SK-N-SH (cell line): ENCODE measurements around the gene PRPF6. TPM values are rescaled to one million over a fixed set of nuclear protein-coding genes. Genes with fewer than 3 reads are reported as not detected.

Experiments used
- CTCF ChIA-PET: fragments of 300-600, 350-600 bp; formaldehyde crosslinking; extraction: SDS; loops from one replicate; lab custom pipeline; 2021; lab: Yijun Ruan, JAX
- POLR2A ChIA-PET: fragments of 350-600 bp; sonication (Branson Sonifier 250); formaldehyde crosslinking; extraction: SDS; loops from one replicate; lab custom pipeline; 2020; ENCODE audit warnings: antibody characterized with exemption, inconsistent platforms; lab: Yijun Ruan, JAX
- DNase-seq: peaks from one replicate; pipeline ENCODE4 v3.0.0; 2012
- H2AFZ ChIP-seq: fragments of 200-600 bp; sonication (generic); 2 replicates; pipeline ENCODE4 v1.8.1; 2016; ENCODE audit warnings: antibody characterized with exemption, mild to moderate bottlenecking, low read depth
- H3F3A ChIP-seq: fragments of 200-600 bp; sonication (generic); replicated peaks from 2 replicates; pipeline ENCODE3; 2016; ENCODE audit warnings: antibody characterized with exemption, mild to moderate bottlenecking; ENCODE audit not compliant: insufficient read depth
- H3K27ac ChIP-seq, 2 experiments: fragments of 200-500 bp in 1 of 2; fragments of 200-600 bp in 1 of 2; sonication (Bioruptor generic) in 1 of 2; sonication (generic), shearing (Covaris generic) in 1 of 2; 2 replicates each; pipeline versions ENCODE4 v1.5.1 to v1.6.1; 2014 to 2016; ENCODE audit warnings: low read depth in 2 of 2, inconsistent platforms in 1 of 2, low read length in 1 of 2, mild to moderate bottlenecking in 1 of 2, mixed read lengths in 1 of 2
- H3K27me3 ChIP-seq: fragments of 200-600 bp; sonication (generic), shearing (Covaris generic); 2 replicates; pipeline ENCODE4 v1.6.1; 2016; ENCODE audit warnings: mixed run types; ENCODE audit not compliant: insufficient read depth
- H3K36me3 ChIP-seq, 2 experiments: fragments of 200-500 bp in 1 of 2; fragments of 200-600 bp in 1 of 2; sonication (Bioruptor generic) in 1 of 2; sonication (generic) in 1 of 2; replicated peaks in 1 of 2; 2 replicates each; pipeline versions ENCODE3 to v1.5.1; 2014 to 2016; ENCODE audit warnings: low read length in 1 of 2, mild to moderate bottlenecking in 1 of 2; ENCODE audit not compliant: insufficient read depth in 2 of 2, control insufficient read depth in 1 of 2
- H3K4me1 ChIP-seq, 2 experiments: fragments of 200-500 bp in 1 of 2; fragments of 200-600 bp in 1 of 2; sonication (Bioruptor generic) in 1 of 2; sonication (generic), shearing (Covaris generic) in 1 of 2; 2 replicates each; pipeline versions ENCODE4 v1.5.1 to v1.6.1; 2014 to 2016; ENCODE audit warnings: low read depth in 1 of 2, low read length in 1 of 2, mixed run types in 1 of 2; ENCODE audit not compliant: insufficient read depth in 2 of 2, control insufficient read depth in 1 of 2
- H3K4me2 ChIP-seq: fragments of 200-600 bp; sonication (generic), shearing (Covaris generic); 2 replicates; pipeline ENCODE4 v1.6.1; 2017; ENCODE audit warnings: mixed run types
- H3K4me3 ChIP-seq, 2 experiments: fragments of 200-500 bp in 1 of 2; fragments of 200-600 bp in 1 of 2; sonication (Bioruptor generic) in 1 of 2; sonication (generic), shearing (Covaris generic) in 1 of 2; 2 replicates each; pipeline versions ENCODE4 v1.5.1 to v1.8.1; 2014 to 2016; ENCODE audit warnings: low read depth in 2 of 2, inconsistent platforms in 1 of 2, low read length in 1 of 2, mild to moderate bottlenecking in 1 of 2, mixed read lengths in 1 of 2, moderate library complexity in 1 of 2
- H3K79me2 ChIP-seq: fragments of 200-600 bp; sonication (generic); 2 replicates; pipeline ENCODE4 v1.8.1; 2017; ENCODE audit warnings: mild to moderate bottlenecking; ENCODE audit not compliant: insufficient read depth
- H3K9ac ChIP-seq: fragments of 200-600 bp; sonication (generic); 2 replicates; pipeline ENCODE4 v1.6.1; 2017; ENCODE audit warnings: mixed run types
- H3K9me2 ChIP-seq: fragments of 200-600 bp; sonication (generic); 2 replicates; pipeline ENCODE4 v1.6.1; 2017; ENCODE audit warnings: mixed run types
- H3K9me3 ChIP-seq: fragments of 200-600 bp; sonication (generic); 2 replicates; pipeline ENCODE4 v1.6.1; 2017; ENCODE audit warnings: mixed run types, mild to moderate bottlenecking, moderate library complexity
- H4K20me1 ChIP-seq: fragments of 200-600 bp; sonication (generic); 2 replicates; pipeline ENCODE4 v1.6.1; 2017; ENCODE audit warnings: mild to moderate bottlenecking, mixed run types; ENCODE audit not compliant: insufficient read depth
- CHD2 ChIP-seq: fragments of 150-350 bp; IDR thresholded peaks from 2 replicates; pipeline ENCODE4 v1.6.1; 2018; ENCODE audit warnings: low read length; ENCODE audit not compliant: partially characterized antibody
- EP300 ChIP-seq, 2 experiments: IDR thresholded peaks; 2 replicates each; pipeline versions ENCODE4 v1.4.0 to v1.6.1; 2012; ENCODE audit warnings: borderline replicate concordance in 1 of 2, low read depth in 1 of 2, low read length in 1 of 2
- EZH2phosphoT487 ChIP-seq: fragments of 200-600 bp; sonication (generic); IDR thresholded peaks from 2 replicates; pipeline ENCODE4 v1.6.1; 2017; ENCODE audit warnings: low read depth, mixed run types, mild to moderate bottlenecking, antibody characterized with exemption, moderate library complexity, borderline replicate concordance
- FOSL2 ChIP-seq: IDR thresholded peaks from 2 replicates; pipeline ENCODE4 v1.4.0; 2012; ENCODE audit warnings: low read depth, mild to moderate bottlenecking, moderate library complexity, borderline replicate concordance
- FOXM1 ChIP-seq: IDR thresholded peaks from 2 replicates; pipeline ENCODE4 v1.4.0; 2012; ENCODE audit warnings: low read depth, mild to moderate bottlenecking
- IRF3 ChIP-seq: fragments of 150-350 bp; IDR thresholded peaks from 2 replicates; pipeline ENCODE4 v1.6.1; 2016; ENCODE audit warnings: mild to moderate bottlenecking, low read depth, low read length
- MAX ChIP-seq: IDR thresholded peaks from 2 replicates; pipeline ENCODE4 v1.4.0; 2012; ENCODE audit warnings: low read depth
- MEF2A ChIP-seq: IDR thresholded peaks from 2 replicates; pipeline ENCODE4 v1.4.0; 2012; ENCODE audit warnings: low read depth, borderline replicate concordance
- MXI1 ChIP-seq: IDR thresholded peaks from 2 replicates; pipeline ENCODE4 v1.6.1; 2012; ENCODE audit warnings: mild to moderate bottlenecking, low read depth, low read length, improper control_type of control experiment
- NFIC ChIP-seq: IDR thresholded peaks from 2 replicates; pipeline ENCODE4 v1.4.0; 2012; ENCODE audit warnings: borderline replicate concordance
- PBX3 ChIP-seq: IDR thresholded peaks from 2 replicates; pipeline ENCODE4; 2012
- POLR2AphosphoS5 ChIP-seq: IDR thresholded peaks from 2 replicates; pipeline ENCODE4 v1.6.1; 2012; ENCODE audit warnings: low read depth, low read length
- RAD21 ChIP-seq: IDR thresholded peaks from 2 replicates; pipeline ENCODE4 v1.6.1; 2012; ENCODE audit warnings: mild to moderate bottlenecking, low read length
- RCOR1 ChIP-seq: fragments of 150-350 bp; IDR thresholded peaks from 2 replicates; pipeline ENCODE4 v1.6.1; 2017; ENCODE audit warnings: antibody characterized with exemption, low read length
- REST ChIP-seq: IDR thresholded peaks from 2 replicates; pipeline ENCODE4 v1.6.1; 2012; ENCODE audit warnings: mild to moderate bottlenecking, low read depth, low read length, moderate library complexity
- RFX5 ChIP-seq: IDR thresholded peaks from 2 replicates; pipeline ENCODE4 v1.6.1; 2012; ENCODE audit warnings: mild to moderate bottlenecking, improper control_type of control experiment, low read length
- RXRA ChIP-seq: IDR thresholded peaks from 2 replicates; pipeline ENCODE4 v1.4.0; 2012; ENCODE audit warnings: low read depth, mild to moderate bottlenecking, borderline replicate concordance
- SMC3 ChIP-seq: IDR thresholded peaks from 2 replicates; pipeline ENCODE4 v1.6.1; 2012; ENCODE audit warnings: low read depth, low read length, improper control_type of control experiment
- TAF1 ChIP-seq: IDR thresholded peaks from 2 replicates; pipeline ENCODE4 v1.6.1; 2012; ENCODE audit warnings: low read depth, mild to moderate bottlenecking, low read length, moderate library complexity, borderline replicate concordance
- TCF12 ChIP-seq: IDR thresholded peaks from 2 replicates; pipeline ENCODE4 v1.4.0; 2012
- TEAD4 ChIP-seq: IDR thresholded peaks from 2 replicates; pipeline ENCODE4 v1.4.0; 2012; ENCODE audit warnings: mild to moderate bottlenecking, borderline replicate concordance; ENCODE audit not compliant: insufficient read depth
- USF2 ChIP-seq: fragments of 150-350 bp; IDR thresholded peaks from 2 replicates; pipeline ENCODE4 v1.6.1; 2017; ENCODE audit warnings: antibody characterized with exemption, low read length, low read depth, borderline replicate concordance
- YY1 ChIP-seq: IDR thresholded peaks from 2 replicates; pipeline ENCODE4 v1.4.0; 2012; ENCODE audit warnings: low read depth, mild to moderate bottlenecking
- ZBTB33 ChIP-seq: IDR thresholded peaks from 2 replicates; pipeline ENCODE4 v1.4.0; 2012; ENCODE audit warnings: low read depth, borderline replicate concordance
- WGBS: methylation state at CpG from one replicate; pipeline ENCODE4 v1.1.6; 2017; ENCODE audit warnings: low lambda C conversion rate; 5-methylcytosine and 5-hydroxymethylcytosine counted together
- polyA plus RNA-seq, 3 experiments: library from polyadenylated mRNA; depleted of rRNA; stranded (reverse); fragments of >200 nt; gene quantifications; 2 replicates each; pipeline ENCODE4 v1.2.3, GENCODE V29; 2012

PRPF6 gene
- polyA plus RNA-seq, 1 of the 3 experiments (the other 2 are of a cell fraction), result 59.1 TPM

- POLR2A ChIA-PET, result interaction anchor here (1.4 to 1.5 kb wide), 2 partner anchors 22 to 24 kb away, joined by 3 to 4 read pairs; partner anchors contain the start of genes PRPF6 and SAMD10
- peaks cover 6 to 22% of the 10 kb centered on the region in 2 experiments; a peak in 1 of 4 replicates for H3K4me1 ChIP-seq
- peak overlapping the region; percentile 56; the same call in 1 of the 2 replicates for H2AFZ ChIP-seq
- peak overlapping the region; percentile 62 for H3K9ac ChIP-seq
- no peaks in the 10 kb centered on the region for H3K9me2 ChIP-seq
- peaks cover 41% of the 10 kb centered on the region for H3K79me2 ChIP-seq
- H3K4me3 ChIP-seq, result peak overlapping the region; percentile 67 to 70
- CTCF ChIA-PET, result interaction anchor here (1.1 to 4.8 kb wide), 4 partner anchors 17 to 173 kb away, joined by 3 to 32 read pairs (median 5); no protein-coding TSS in a partner anchor
- peaks cover 27% of the 10 kb centered on the region for H4K20me1 ChIP-seq
- peak overlapping the region; percentile 72 to 79 for H3K27ac ChIP-seq
- H3K4me2 ChIP-seq, result peak overlapping the region; percentile 97
- DNase-seq, result peak; percentile 94
- no peaks in the 10 kb centered on the region for H3K27me3 ChIP-seq
- no peaks in the 10 kb centered on the region for H3K9me3 ChIP-seq
- WGBS, result 0% methylated on average over 15 of the region's 28 CpGs
- peaks cover 8% of the 10 kb centered on the region for H3F3A ChIP-seq
- peaks cover 0 to 30% of the 10 kb centered on the region in 2 experiments for H3K36me3 ChIP-seq
- TF ChIP-seq RFX5, result no peak
- TF ChIP-seq POLR2AphosphoS5, result peak; percentile 87
- TF ChIP-seq MAX, result peak; percentile 39; the same call in 1 of the 2 replicates
- peak; percentile 75; the same call in 1 of the 2 replicates for TF ChIP-seq MXI1
- no peak for TF ChIP-seq FOXM1
- TF ChIP-seq EZH2phosphoT487, result no peak
- no peak for TF ChIP-seq RAD21
- no peak for TF ChIP-seq USF2
- TF ChIP-seq PBX3, result peak; percentile 26
- peak; percentile 63 for TF ChIP-seq CHD2
- TF ChIP-seq TAF1, result peak; percentile 9; the same call in 1 of the 2 replicates
- TF ChIP-seq RCOR1, result no peak
- TF ChIP-seq REST, result no peak
- TF ChIP-seq EP300 (IDR thresholded peaks at IDR 0.05; ENCODE audit: borderline replicate concordance in 1 of 2, low read depth in 1 of 2, low read length in 1 of 2), result no peak
- TF ChIP-seq NFIC, result no peak
- no peak for TF ChIP-seq TEAD4
- TF ChIP-seq MEF2A, result no peak
- no peak for TF ChIP-seq FOSL2
- no peak for TF ChIP-seq TCF12
- no peak for TF ChIP-seq YY1
- no peak for TF ChIP-seq SMC3
- no peak for TF ChIP-seq IRF3
- no peak for TF ChIP-seq ZBTB33
- no peak for TF ChIP-seq RXRA
These were observed 23.8 kb upstream of the PRPF6 start for GRCh38 chr20:63957004-63957689.
